SK-N-SH (cell line): ENCODE data around the gene KDM2A. TPM values are rescaled to one million over a fixed set of nuclear protein-coding genes. Genes with fewer than 3 reads are reported as not detected.

Experiments
- EP300 ChIP-seq, 2 experiments: IDR thresholded peaks; 2 replicates each; pipeline versions ENCODE4 v1.4.0 to v1.6.1; 2012; ENCODE audit warnings: borderline replicate concordance in 1 of 2, low read depth in 1 of 2, low read length in 1 of 2
- FOXJ3 ChIP-seq: sonication (generic); formaldehyde crosslinking; IDR thresholded peaks from 2 replicates; pipeline ENCODE4 v1.5.1; 2020; ENCODE audit warnings: mild to moderate bottlenecking, missing genetic modification reagents
- MAX ChIP-seq: IDR thresholded peaks from 2 replicates; pipeline ENCODE4 v1.4.0; 2012; ENCODE audit warnings: low read depth
- MEF2A ChIP-seq: IDR thresholded peaks from 2 replicates; pipeline ENCODE4 v1.4.0; 2012; ENCODE audit warnings: low read depth, borderline replicate concordance
- REST ChIP-seq: IDR thresholded peaks from 2 replicates; pipeline ENCODE4 v1.6.1; 2012; ENCODE audit warnings: mild to moderate bottlenecking, low read depth, low read length, moderate library complexity
- RFX5 ChIP-seq: IDR thresholded peaks from 2 replicates; pipeline ENCODE4 v1.6.1; 2012; ENCODE audit warnings: mild to moderate bottlenecking, improper control_type of control experiment, low read length
- RXRA ChIP-seq: IDR thresholded peaks from 2 replicates; pipeline ENCODE4 v1.4.0; 2012; ENCODE audit warnings: low read depth, mild to moderate bottlenecking, borderline replicate concordance
- SIN3A ChIP-seq: IDR thresholded peaks from 2 replicates; pipeline ENCODE4 v1.6.1; 2012; ENCODE audit warnings: low read depth, mild to moderate bottlenecking, low read length, moderate library complexity, borderline replicate concordance
- TAF1 ChIP-seq: IDR thresholded peaks from 2 replicates; pipeline ENCODE4 v1.6.1; 2012; ENCODE audit warnings: low read depth, mild to moderate bottlenecking, low read length, moderate library complexity, borderline replicate concordance
- polyA plus RNA-seq, 3 experiments: library from polyadenylated mRNA; depleted of rRNA; stranded (reverse); fragments of >200 nt; gene quantifications; 2 replicates each; pipeline ENCODE4 v1.2.3, GENCODE V29; 2012
- TF ChIP-seq, protein P1 (sequence below): IDR thresholded peaks from 2 replicates; pipeline ENCODE4; 2012
- TF ChIP-seq, protein P2 (sequence below): fragments of 150-350 bp; IDR thresholded peaks from 2 replicates; pipeline ENCODE4 v1.6.1; 2017; ENCODE audit warnings: antibody characterized with exemption, low read length, low read depth, borderline replicate concordance
- TF ChIP-seq, protein P3 (sequence below): IDR thresholded peaks from 2 replicates; pipeline ENCODE4 v1.4.0; 2012; ENCODE audit warnings: low read depth, borderline replicate concordance
- TF ChIP-seq, protein P4 (sequence below): IDR thresholded peaks from 2 replicates; pipeline ENCODE4 v1.4.0; 2012; ENCODE audit warnings: low read depth, borderline replicate concordance

Gene KDM2A
- polyA plus RNA-seq, 1 of the 3 experiments (the other 2 are of a cell fraction) = 28.4 TPM

DNA sequence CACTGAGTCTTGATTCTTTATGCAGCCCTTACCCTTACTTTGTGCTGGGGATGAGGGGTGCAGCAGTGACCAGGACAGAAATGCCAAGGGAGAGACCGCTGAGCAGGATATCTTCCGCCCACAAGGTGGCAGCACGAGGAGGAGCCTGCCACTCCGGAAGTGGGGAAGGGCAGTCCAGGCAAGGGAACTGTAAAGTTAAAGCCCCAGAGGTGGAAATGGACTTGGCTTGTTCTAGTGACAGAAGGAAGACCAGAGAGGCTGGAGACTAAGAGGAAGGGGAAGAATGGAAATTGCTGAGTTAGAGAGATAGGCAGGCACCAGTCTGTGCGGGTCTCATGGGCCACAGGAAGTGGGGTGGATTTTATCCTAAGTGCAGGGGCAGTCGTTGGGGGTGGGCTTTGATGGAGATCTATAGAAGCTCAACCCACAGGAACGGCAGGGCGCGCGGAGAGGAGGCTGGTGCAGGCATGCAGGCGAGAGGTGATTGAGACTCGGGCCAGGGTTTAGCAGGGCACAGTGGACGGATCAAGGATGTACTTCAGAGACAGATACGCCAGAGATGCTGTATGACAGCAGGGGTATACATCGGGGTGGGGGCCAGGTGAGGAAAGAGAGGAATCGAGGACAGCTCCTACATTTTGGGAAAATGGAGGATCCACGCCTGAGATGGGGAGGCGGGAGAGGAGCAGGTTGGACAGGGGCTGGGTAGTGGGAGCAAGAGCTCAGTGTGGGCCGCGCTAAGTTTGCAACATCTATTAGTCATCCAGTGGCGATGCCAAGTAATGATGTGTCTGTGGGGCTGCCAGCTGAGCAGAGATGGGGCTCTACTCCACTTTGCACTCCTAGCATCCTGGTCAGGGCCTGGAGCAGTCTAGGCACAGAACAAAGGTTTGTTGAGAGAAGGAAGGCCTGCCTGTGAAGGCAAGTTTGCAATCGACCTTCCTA, 143.9 kb downstream of the KDM2A start (continued):
- TF ChIP-seq, protein P1, sequence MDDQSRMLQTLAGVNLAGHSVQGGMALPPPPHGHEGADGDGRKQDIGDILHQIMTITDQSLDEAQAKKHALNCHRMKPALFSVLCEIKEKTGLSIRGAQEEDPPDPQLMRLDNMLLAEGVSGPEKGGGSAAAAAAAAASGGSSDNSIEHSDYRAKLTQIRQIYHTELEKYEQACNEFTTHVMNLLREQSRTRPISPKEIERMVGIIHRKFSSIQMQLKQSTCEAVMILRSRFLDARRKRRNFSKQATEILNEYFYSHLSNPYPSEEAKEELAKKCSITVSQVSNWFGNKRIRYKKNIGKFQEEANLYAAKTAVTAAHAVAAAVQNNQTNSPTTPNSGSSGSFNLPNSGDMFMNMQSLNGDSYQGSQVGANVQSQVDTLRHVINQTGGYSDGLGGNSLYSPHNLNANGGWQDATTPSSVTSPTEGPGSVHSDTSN = no peak
- TF ChIP-seq MEF2A = no peak
- TF ChIP-seq TAF1 = peak; percentile 39; the same call in 1 of the 2 replicates
- peak; percentile 68; the same call in 1 of the 2 replicates for TF ChIP-seq MAX
- 0 out of 2 replicates have a peak, but pooled peaks have one; percentile 32 for TF ChIP-seq REST
- TF ChIP-seq, protein P2, sequence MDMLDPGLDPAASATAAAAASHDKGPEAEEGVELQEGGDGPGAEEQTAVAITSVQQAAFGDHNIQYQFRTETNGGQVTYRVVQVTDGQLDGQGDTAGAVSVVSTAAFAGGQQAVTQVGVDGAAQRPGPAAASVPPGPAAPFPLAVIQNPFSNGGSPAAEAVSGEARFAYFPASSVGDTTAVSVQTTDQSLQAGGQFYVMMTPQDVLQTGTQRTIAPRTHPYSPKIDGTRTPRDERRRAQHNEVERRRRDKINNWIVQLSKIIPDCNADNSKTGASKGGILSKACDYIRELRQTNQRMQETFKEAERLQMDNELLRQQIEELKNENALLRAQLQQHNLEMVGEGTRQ = no peak
- no peak for TF ChIP-seq RFX5
- TF ChIP-seq, protein P3, sequence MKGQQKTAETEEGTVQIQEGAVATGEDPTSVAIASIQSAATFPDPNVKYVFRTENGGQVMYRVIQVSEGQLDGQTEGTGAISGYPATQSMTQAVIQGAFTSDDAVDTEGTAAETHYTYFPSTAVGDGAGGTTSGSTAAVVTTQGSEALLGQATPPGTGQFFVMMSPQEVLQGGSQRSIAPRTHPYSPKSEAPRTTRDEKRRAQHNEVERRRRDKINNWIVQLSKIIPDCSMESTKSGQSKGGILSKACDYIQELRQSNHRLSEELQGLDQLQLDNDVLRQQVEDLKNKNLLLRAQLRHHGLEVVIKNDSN = no peak
- TF ChIP-seq EP300 (IDR thresholded peaks at IDR 0.05; ENCODE audit: borderline replicate concordance in 1 of 2, low read depth in 1 of 2, low read length in 1 of 2) = no peak
- no peak for TF ChIP-seq RXRA
- 0 out of 2 replicates have a peak, but pooled peaks have one; percentile 66 for TF ChIP-seq SIN3A
- no peak for TF ChIP-seq FOXJ3
- TF ChIP-seq, protein P4, sequence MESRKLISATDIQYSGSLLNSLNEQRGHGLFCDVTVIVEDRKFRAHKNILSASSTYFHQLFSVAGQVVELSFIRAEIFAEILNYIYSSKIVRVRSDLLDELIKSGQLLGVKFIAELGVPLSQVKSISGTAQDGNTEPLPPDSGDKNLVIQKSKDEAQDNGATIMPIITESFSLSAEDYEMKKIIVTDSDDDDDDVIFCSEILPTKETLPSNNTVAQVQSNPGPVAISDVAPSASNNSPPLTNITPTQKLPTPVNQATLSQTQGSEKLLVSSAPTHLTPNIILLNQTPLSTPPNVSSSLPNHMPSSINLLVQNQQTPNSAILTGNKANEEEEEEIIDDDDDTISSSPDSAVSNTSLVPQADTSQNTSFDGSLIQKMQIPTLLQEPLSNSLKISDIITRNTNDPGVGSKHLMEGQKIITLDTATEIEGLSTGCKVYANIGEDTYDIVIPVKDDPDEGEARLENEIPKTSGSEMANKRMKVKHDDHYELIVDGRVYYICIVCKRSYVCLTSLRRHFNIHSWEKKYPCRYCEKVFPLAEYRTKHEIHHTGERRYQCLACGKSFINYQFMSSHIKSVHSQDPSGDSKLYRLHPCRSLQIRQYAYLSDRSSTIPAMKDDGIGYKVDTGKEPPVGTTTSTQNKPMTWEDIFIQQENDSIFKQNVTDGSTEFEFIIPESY = no peak
